HCT116 (cell line): ENCODE data around the gene TMEM123. TPM values are rescaled to one million over a fixed set of nuclear protein-coding genes. Genes with fewer than 3 reads are reported as not detected.

Experiments
- ATAC-seq: fragments of 200-7000 bp; cut with Tn5 transposase; 2 replicates; pipeline ENCODE4 v1.9.1; 2020; ENCODE audit warnings: mild to moderate bottlenecking, moderate library complexity
- BruUV-seq: library from RNA; stranded (reverse); fragments of 400-500 nt; replicated peaks from 2 replicates; lab custom pipeline; 2021; lab: Mats Ljungman, UMichigan
- CTCF ChIA-PET: fragments of 300-600 bp; sonication (Branson Sonifier 250); formaldehyde crosslinking; loops from one replicate; lab custom pipeline; 2021; ENCODE audit warnings: antibody characterized with exemption; lab: Charles Lee
- POLR2A ChIA-PET: fragments of 300-600, 350-600 bp; sonication (Branson Sonifier 250); formaldehyde crosslinking; loops from one replicate; lab custom pipeline; 2021; ENCODE audit warnings: antibody characterized with exemption; lab: Charles Lee
- RAD21 ChIA-PET, 2 experiments: fragments of 300-600 bp; sonication (Branson Sonifier 250); formaldehyde crosslinking; loops; one replicate each; lab custom pipeline; 2023; ENCODE audit warnings: low total read pairs in 2 of 2; ENCODE audit not compliant: uncharacterized antibody in 2 of 2, unreplicated experiment in 2 of 2, low non-redundant PET in 1 of 2; lab: Charles Lee
- DNase-seq: peaks from one replicate; pipeline ENCODE4 v3.0.0-alpha.2; 2010; ENCODE audit warnings: low read depth, low spot score
- H2AFZ ChIP-seq: fragments of 200-600 bp; shearing (Covaris generic), sonication (generic); 2 replicates; pipeline ENCODE4 v1.6.1; 2017; ENCODE audit warnings: low read depth, mixed run types, mixed read lengths, antibody characterized with exemption, low read length; ENCODE audit not compliant: poor library complexity, severe bottlenecking
- H3K27ac ChIP-seq: 2 replicates; pipeline ENCODE4 v1.5.1; 2012; ENCODE audit warnings: low read depth, low read length
- H3K27me3 ChIP-seq: fragments of 200-600 bp; sonication (generic); 2 replicates; pipeline ENCODE4 v1.6.1; 2016; ENCODE audit warnings: mixed run types, low read length, mixed read lengths; ENCODE audit not compliant: insufficient read depth
- H3K36me3 ChIP-seq, 2 experiments: fragments of 200-500 bp in 1 of 2; fragments of 200-600 bp in 1 of 2; sonication (Bioruptor generic) in 1 of 2; sonication (generic) in 1 of 2; 2 replicates each; pipeline versions ENCODE4 v1.5.1 to v1.6.1; 2014 to 2016; ENCODE audit warnings: low read length in 2 of 2, inconsistent platforms in 1 of 2, mixed read lengths in 1 of 2, mixed run types in 1 of 2; ENCODE audit not compliant: insufficient read depth in 2 of 2, control insufficient read depth in 1 of 2
- H3K4me1 ChIP-seq, 2 experiments: fragments of 200-600 bp in 1 of 2; sonication (generic) in 1 of 2; 2 replicates each; pipeline versions ENCODE4 v1.5.1 to v1.6.1; 2012 to 2017; ENCODE audit warnings: low read length in 2 of 2, inconsistent platforms in 1 of 2, mild to moderate bottlenecking in 1 of 2, mixed read lengths in 1 of 2, mixed run types in 1 of 2, moderate library complexity in 1 of 2; ENCODE audit not compliant: insufficient read depth in 2 of 2, control insufficient read depth in 1 of 2
- H3K4me2 ChIP-seq: fragments of 200-600 bp; sonication (generic); 2 replicates; pipeline ENCODE4 v1.6.1; 2017; ENCODE audit warnings: mixed run types, low read length, mixed read lengths
- H3K4me3 ChIP-seq, 2 experiments: fragments of 200-600 bp in 1 of 2; sonication (generic) in 1 of 2; replicated peaks in 1 of 2; 2 replicates each; pipeline ENCODE4 v1.5.1; 2011 to 2016; ENCODE audit warnings: low read length in 2 of 2, control low read depth in 1 of 2, low read depth in 1 of 2, mild to moderate bottlenecking in 1 of 2, mixed read lengths in 1 of 2, mixed run types in 1 of 2
- H3K79me2 ChIP-seq: fragments of 200-600 bp; sonication (generic); 2 replicates; pipeline ENCODE4 v1.6.1; 2017; ENCODE audit warnings: mild to moderate bottlenecking, mixed run types, low read length, moderate library complexity, mixed read lengths; ENCODE audit not compliant: insufficient read depth
- H3K9ac ChIP-seq: fragments of 200-600 bp; sonication (generic); 2 replicates; pipeline ENCODE4 v1.6.1; 2016; ENCODE audit warnings: low read length, mixed read lengths
- H3K9me2 ChIP-seq: fragments of 200-600 bp; sonication (generic), shearing (Covaris generic); 2 replicates; pipeline ENCODE4 v1.6.1; 2017; ENCODE audit warnings: mixed run types, mild to moderate bottlenecking, moderate library complexity; ENCODE audit not compliant: insufficient read depth
- H3K9me3 ChIP-seq, 2 experiments: fragments of 200-500 bp in 1 of 2; fragments of 200-600 bp in 1 of 2; sonication (Bioruptor generic) in 1 of 2; sonication (generic) in 1 of 2; 2 replicates each; pipeline ENCODE4 v1.6.1; 2014 to 2017; ENCODE audit warnings: low read length in 2 of 2, mixed read lengths in 2 of 2, inconsistent platforms in 1 of 2, low read depth in 1 of 2, mild to moderate bottlenecking in 1 of 2, mixed run types in 1 of 2, moderate library complexity in 1 of 2; ENCODE audit not compliant: control insufficient read depth in 1 of 2, insufficient read depth in 1 of 2
- H4K20me1 ChIP-seq: fragments of 200-600 bp; sonication (generic), shearing (Covaris generic); 2 replicates; pipeline ENCODE4 v1.6.1; 2017; ENCODE audit warnings: mixed run types, mild to moderate bottlenecking, moderate library complexity; ENCODE audit not compliant: insufficient read depth
- ATF3 ChIP-seq: IDR thresholded peaks from 2 replicates; pipeline ENCODE4 v1.6.1; 2012
- CBX3 ChIP-seq: IDR thresholded peaks from 2 replicates; pipeline ENCODE4 v1.6.1; 2012; ENCODE audit warnings: low read depth
- CEBPB ChIP-seq: IDR thresholded peaks from 2 replicates; pipeline ENCODE4 v1.6.1; 2012; ENCODE audit warnings: low read depth
- CTCF ChIP-seq, 3 experiments: fragments of 200-600 bp in 1 of 3; sonication (generic) in 1 of 3; IDR thresholded peaks in 2 of 3; conservative IDR thresholded peaks in 1 of 3; 2 replicates each; pipeline ENCODE4 v1.5.1; 2012 to 2017; ENCODE audit warnings: low read depth in 2 of 3, low read length in 2 of 3, antibody characterized with exemption in 1 of 3, borderline replicate concordance in 1 of 3, control low read depth in 1 of 3, mild to moderate bottlenecking in 1 of 3, mixed read lengths in 1 of 3, mixed run types in 1 of 3, moderate library complexity in 1 of 3; ENCODE audit not compliant: insufficient read depth in 1 of 3
- EGR1 ChIP-seq: IDR thresholded peaks from 2 replicates; pipeline ENCODE4 v1.6.1; 2012; ENCODE audit warnings: low read depth
- ELF1 ChIP-seq: IDR thresholded peaks from 2 replicates; pipeline ENCODE4 v1.6.1; 2012; ENCODE audit warnings: low read depth, borderline replicate concordance
- EZH2 ChIP-seq: fragments of 200-600 bp; sonication (generic); IDR thresholded peaks from 2 replicates; pipeline ENCODE4 v1.6.1; 2017; ENCODE audit warnings: antibody characterized with exemption, mixed run types
- EZH2phosphoT487 ChIP-seq: fragments of 200-600 bp; IDR thresholded peaks from 2 replicates; pipeline ENCODE4 v1.6.1; 2018; ENCODE audit warnings: antibody characterized with exemption, borderline replicate concordance
- FOSL1 ChIP-seq: IDR thresholded peaks from 2 replicates; pipeline ENCODE4 v1.6.1; 2012; ENCODE audit warnings: low read depth
- JUND ChIP-seq: IDR thresholded peaks from 2 replicates; pipeline ENCODE4 v1.6.1; 2012
- POLR2A ChIP-seq: IDR thresholded peaks from 2 replicates; pipeline ENCODE4 v1.7.0; 2011; ENCODE audit warnings: borderline replicate concordance; ENCODE audit not compliant: insufficient read depth, insufficient read length; ENCODE audit errors: extremely low read depth
- POLR2AphosphoS5 ChIP-seq: IDR thresholded peaks from 2 replicates; pipeline ENCODE4 v1.6.1; 2011; ENCODE audit warnings: mild to moderate bottlenecking, low read depth, low read length, moderate library complexity
- SP1 ChIP-seq: IDR thresholded peaks from 2 replicates; pipeline ENCODE4 v1.6.1; 2012; ENCODE audit warnings: low read depth
- SRF ChIP-seq: IDR thresholded peaks from 2 replicates; pipeline ENCODE4 v1.6.1; 2012; ENCODE audit warnings: low read depth
- TCF7L2 ChIP-seq: IDR thresholded peaks from 2 replicates; pipeline ENCODE4 v1.7.0; 2011; ENCODE audit warnings: borderline replicate concordance, inconsistent platforms; ENCODE audit not compliant: insufficient read depth, insufficient read length; ENCODE audit errors: extremely low read depth
- YY1 ChIP-seq: IDR thresholded peaks from 2 replicates; pipeline ENCODE4 v1.6.1; 2011; ENCODE audit warnings: low read length, low read depth, moderate library complexity, mild to moderate bottlenecking; ENCODE audit not compliant: insufficient replicate concordance; ENCODE audit errors: extremely low read depth
- ZFX ChIP-seq: fragments of 450-650 bp; IDR thresholded peaks from 2 replicates; pipeline ENCODE4 v1.6.1; 2017
- intact Hi-C: fragments of 100-400 bp; cut with micrococcal nuclease; formaldehyde crosslinking; loops from 2 replicates; pipeline ENCODE4 v1.10.0; 2022
- total RNA-seq: library from RNA; stranded (reverse); gene quantifications from one replicate; pipeline ENCODE4 v1.2.1, GENCODE V29; 2021; ENCODE audit not compliant: unreplicated experiment

TMEM123 gene
- total RNA-seq, 1 experiment from 2014 or later, result 217 TPM

GRCh38 chr11:102469196-102469821 is 16.7 kb upstream of the TMEM123 start:
- Histone ChIP-seq H3K9me3 (no peaks in the 10 kb centered on the region), H3K4me1 (peaks cover 2 to 14% of the 10 kb centered on the region in 2 experiments; a peak in 2 of 4 replicates), H2AFZ (no peak overlapping the region), H3K27ac (no peak overlapping the region), H3K27me3 (no peaks in the 10 kb centered on the region), H3K4me2 (no peak overlapping the region), H3K79me2 (no peaks in the 10 kb centered on the region), H3K36me3 (no peaks in the 10 kb centered on the region), H4K20me1 (no peaks in the 10 kb centered on the region), H3K4me3 (no peak overlapping the region), H3K9me2 (no peaks in the 10 kb centered on the region), H3K9ac (no peak overlapping the region)
- no peak for TF ChIP-seq EGR1
- TF ChIP-seq EZH2, result no peak
- no peak for TF ChIP-seq ELF1
- TF ChIP-seq FOSL1, result no peak
- TF ChIP-seq CBX3, result no peak
- TF ChIP-seq POLR2A, result no peak
- TF ChIP-seq JUND, result no peak
- no peak for TF ChIP-seq SP1
- no peak for TF ChIP-seq EZH2phosphoT487
- no peak for TF ChIP-seq YY1
- no peak for TF ChIP-seq TCF7L2
- TF ChIP-seq CTCF (IDR thresholded peaks at IDR 0.05 in 2 of 3, conservative IDR thresholded peaks at IDR 0.05 in 1 of 3; ENCODE audit: borderline replicate concordance in 1 of 3, insufficient read depth in 1 of 3, low read depth in 2 of 3, low read length in 2 of 3), result no peak
- no peak for TF ChIP-seq ATF3
- no peak for TF ChIP-seq CEBPB
- no peak for TF ChIP-seq POLR2AphosphoS5
- no peak for TF ChIP-seq ZFX
- no peak for TF ChIP-seq SRF
- ChIA-PET RAD21 (no interaction called here), POLR2A (no interaction called here), CTCF (no interaction called here)
- no TSS peak for BruUV-seq
- intact Hi-C loops, result no loop called here
- no peak for ATAC-seq
- DNase-seq, result no peak
